ENCODE data around the gene POLR2J. TPM values are rescaled to one million over a fixed set of nuclear protein-coding genes. Genes with fewer than 3 reads are reported as not detected.

POLR2J gene
- total and polyA plus RNA-seq, 10 of the 15 experiments (the other 5 are each of a cell fraction or from before 2014, with no cell fraction given) = 16.4 to 119 (median 77.4) TPM

- H3K9ac ChIP-seq (ENCODE audit: control insufficient read depth, insufficient read depth, low read length) = no peak overlapping the region
- intact Hi-C loops (cut with micrococcal nuclease; ENCODE audit: unreplicated experiment) (no loop called here), in situ Hi-C loops (cut with MboI) (loop anchor here (5.0 to 10.0 kb wide), 2 partner anchors 49 to 166 kb away; partner anchors contain the start of gene SH2B2)
- CTCF ChIA-PET = interaction anchor here (1.2 to 5.4 kb wide), 2 partner anchors 48 to 654 kb away, joined by 3 to 101 read pairs; no protein-coding TSS in a partner anchor
- ATAC-seq (no peak), DNase-seq (ENCODE audit: low read depth, low spot score) (no peak), FAIRE-seq (no peak)
- H2AFZ ChIP-seq (ENCODE audit: control insufficient read depth, low read depth, low read length) = no peak overlapping the region
- 65% methylated on average over 7 of the region's 7 CpGs for WGBS (ENCODE audit: insufficient coverage, insufficient replicate concordance, low lambda C conversion rate, missing lambda C conversion rate)
- H3K27ac ChIP-seq (ENCODE audit: control insufficient read depth, insufficient read depth) = no peak overlapping the region
- H3K79me2 ChIP-seq (ENCODE audit: control insufficient read depth, insufficient read depth, low read length) = no peaks in the 10 kb centered on the region
- H3K4me3 ChIP-seq = no peak overlapping the region
- peaks cover 5 to 7% of the 10 kb centered on the region in 2 experiments; a peak in 3 of 4 replicates for H3K36me3 ChIP-seq (ENCODE audit: control insufficient read depth in 2 of 2, insufficient read depth in 2 of 2, low read length in 1 of 2)
- POLR2A ChIA-PET = no interaction called here
- RAD21 ChIA-PET (ENCODE audit: unreplicated experiment) = interaction anchor here (1.9 kb wide), 1 partner anchor 49 kb away, joined by 6 read pairs; no protein-coding TSS in a partner anchor
- H4K20me1 ChIP-seq (ENCODE audit: control insufficient read depth, insufficient read depth) = no peaks in the 10 kb centered on the region
- H3K9me3 ChIP-seq (replicated peaks; ENCODE audit: control insufficient read depth, insufficient read depth, low read length) = no peaks in the 10 kb centered on the region
- H3K27me3 ChIP-seq (replicated peaks in 1 of 2; ENCODE audit: control insufficient read depth in 2 of 2, insufficient read depth in 2 of 2, low read length in 1 of 2) = no peaks in the 10 kb centered on the region
- no peak overlapping the region for H3K4me2 ChIP-seq (ENCODE audit: control insufficient read depth, insufficient read depth)
- no TSS peak for BruUV-seq (replicated peaks)
- SMC1A ChIA-PET (ENCODE audit: uncharacterized antibody, unreplicated experiment) = interaction anchor here (1.2 to 1.3 kb wide), 2 partner anchors 48 to 49 kb away, joined by 4 to 5 read pairs; no protein-coding TSS in a partner anchor
- H3K4me1 ChIP-seq (ENCODE audit: control insufficient read depth, insufficient read depth, low read length) = no peaks in the 10 kb centered on the region
- TF ChIP-seq RBBP5 (conservative IDR thresholded peaks at IDR 0.05) = no peak
- no peak for TF ChIP-seq SUZ12 (IDR thresholded peaks at IDR 0.05; ENCODE audit: unreplicated experiment)
- no peak for TF ChIP-seq KAT2A (conservative IDR thresholded peaks at IDR 0.05; ENCODE audit: control insufficient read depth, low read depth, low read length)
- TF ChIP-seq CBX5 (IDR thresholded peaks at IDR 0.05; ENCODE audit: low read depth) = no peak
- no peak for TF ChIP-seq PML (IDR thresholded peaks at IDR 0.05; ENCODE audit: low read length)
- TF ChIP-seq GATAD2B (conservative IDR thresholded peaks at IDR 0.05; ENCODE audit: low read depth) = no peak
- TF ChIP-seq, protein P1, sequence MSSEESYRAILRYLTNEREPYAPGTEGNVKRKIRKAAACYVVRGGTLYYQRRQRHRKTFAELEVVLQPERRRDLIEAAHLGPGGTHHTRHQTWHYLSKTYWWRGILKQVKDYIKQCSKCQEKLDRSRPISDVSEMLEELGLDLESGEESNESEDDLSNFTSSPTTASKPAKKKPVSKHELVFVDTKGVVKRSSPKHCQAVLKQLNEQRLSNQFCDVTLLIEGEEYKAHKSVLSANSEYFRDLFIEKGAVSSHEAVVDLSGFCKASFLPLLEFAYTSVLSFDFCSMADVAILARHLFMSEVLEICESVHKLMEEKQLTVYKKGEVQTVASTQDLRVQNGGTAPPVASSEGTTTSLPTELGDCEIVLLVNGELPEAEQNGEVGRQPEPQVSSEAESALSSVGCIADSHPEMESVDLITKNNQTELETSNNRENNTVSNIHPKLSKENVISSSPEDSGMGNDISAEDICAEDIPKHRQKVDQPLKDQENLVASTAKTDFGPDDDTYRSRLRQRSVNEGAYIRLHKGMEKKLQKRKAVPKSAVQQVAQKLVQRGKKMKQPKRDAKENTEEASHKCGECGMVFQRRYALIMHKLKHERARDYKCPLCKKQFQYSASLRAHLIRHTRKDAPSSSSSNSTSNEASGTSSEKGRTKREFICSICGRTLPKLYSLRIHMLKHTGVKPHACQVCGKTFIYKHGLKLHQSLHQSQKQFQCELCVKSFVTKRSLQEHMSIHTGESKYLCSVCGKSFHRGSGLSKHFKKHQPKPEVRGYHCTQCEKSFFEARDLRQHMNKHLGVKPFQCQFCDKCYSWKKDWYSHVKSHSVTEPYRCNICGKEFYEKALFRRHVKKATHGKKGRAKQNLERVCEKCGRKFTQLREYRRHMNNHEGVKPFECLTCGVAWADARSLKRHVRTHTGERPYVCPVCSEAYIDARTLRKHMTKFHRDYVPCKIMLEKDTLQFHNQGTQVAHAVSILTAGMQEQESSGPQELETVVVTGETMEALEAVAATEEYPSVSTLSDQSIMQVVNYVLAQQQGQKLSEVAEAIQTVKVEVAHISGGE (CRISPR knock-in tag; IDR thresholded peaks at IDR 0.05) = no peak
- TF ChIP-seq STAT3 (IDR thresholded peaks at IDR 0.05; ENCODE audit: low read depth, low read length) = no peak
- TF ChIP-seq, protein P2, sequence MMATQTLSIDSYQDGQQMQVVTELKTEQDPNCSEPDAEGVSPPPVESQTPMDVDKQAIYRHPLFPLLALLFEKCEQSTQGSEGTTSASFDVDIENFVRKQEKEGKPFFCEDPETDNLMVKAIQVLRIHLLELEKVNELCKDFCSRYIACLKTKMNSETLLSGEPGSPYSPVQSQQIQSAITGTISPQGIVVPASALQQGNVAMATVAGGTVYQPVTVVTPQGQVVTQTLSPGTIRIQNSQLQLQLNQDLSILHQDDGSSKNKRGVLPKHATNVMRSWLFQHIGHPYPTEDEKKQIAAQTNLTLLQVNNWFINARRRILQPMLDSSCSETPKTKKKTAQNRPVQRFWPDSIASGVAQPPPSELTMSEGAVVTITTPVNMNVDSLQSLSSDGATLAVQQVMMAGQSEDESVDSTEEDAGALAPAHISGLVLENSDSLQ (IDR thresholded peaks at IDR 0.05) = no peak
- no peak for TF ChIP-seq USF1 (IDR thresholded peaks at IDR 0.05; ENCODE audit: borderline replicate concordance, extremely low read length, insufficient read depth, low read depth, low read length)
- TF ChIP-seq, protein P3, sequence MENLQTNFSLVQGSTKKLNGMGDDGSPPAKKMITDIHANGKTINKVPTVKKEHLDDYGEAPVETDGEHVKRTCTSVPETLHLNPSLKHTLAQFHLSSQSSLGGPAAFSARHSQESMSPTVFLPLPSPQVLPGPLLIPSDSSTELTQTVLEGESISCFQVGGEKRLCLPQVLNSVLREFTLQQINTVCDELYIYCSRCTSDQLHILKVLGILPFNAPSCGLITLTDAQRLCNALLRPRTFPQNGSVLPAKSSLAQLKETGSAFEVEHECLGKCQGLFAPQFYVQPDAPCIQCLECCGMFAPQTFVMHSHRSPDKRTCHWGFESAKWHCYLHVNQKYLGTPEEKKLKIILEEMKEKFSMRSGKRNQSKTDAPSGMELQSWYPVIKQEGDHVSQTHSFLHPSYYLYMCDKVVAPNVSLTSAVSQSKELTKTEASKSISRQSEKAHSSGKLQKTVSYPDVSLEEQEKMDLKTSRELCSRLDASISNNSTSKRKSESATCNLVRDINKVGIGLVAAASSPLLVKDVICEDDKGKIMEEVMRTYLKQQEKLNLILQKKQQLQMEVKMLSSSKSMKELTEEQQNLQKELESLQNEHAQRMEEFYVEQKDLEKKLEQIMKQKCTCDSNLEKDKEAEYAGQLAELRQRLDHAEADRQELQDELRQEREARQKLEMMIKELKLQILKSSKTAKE (IDR thresholded peaks at IDR 0.05; ENCODE audit: low read depth, poor library complexity, severe bottlenecking) = no peak
- no peak for TF ChIP-seq BHLHE40 (IDR thresholded peaks at IDR 0.05; ENCODE audit: borderline replicate concordance in 1 of 2, low read depth in 2 of 2, low read length in 1 of 2)
- TF ChIP-seq ZBTB33 (IDR thresholded peaks at IDR 0.05) = no peak
- TF ChIP-seq EGR1 (IDR thresholded peaks at IDR 0.05; ENCODE audit: borderline replicate concordance in 1 of 2, low read depth in 2 of 2, low read length in 2 of 2) = no peak
Observed at GRCh38 chr7:102453319-102453718, 25.4 kb downstream of the POLR2J start.
